GM21367 (cell line): ENCODE results near the gene ZFP28.

Experiments
- ATAC-seq: cut with Tn5 transposase; IDR thresholded peaks from one replicate; pipeline ENCODE4 v1.9.1; 2021; ENCODE audit not compliant: unreplicated experiment

ZFP28 gene

DNA sequence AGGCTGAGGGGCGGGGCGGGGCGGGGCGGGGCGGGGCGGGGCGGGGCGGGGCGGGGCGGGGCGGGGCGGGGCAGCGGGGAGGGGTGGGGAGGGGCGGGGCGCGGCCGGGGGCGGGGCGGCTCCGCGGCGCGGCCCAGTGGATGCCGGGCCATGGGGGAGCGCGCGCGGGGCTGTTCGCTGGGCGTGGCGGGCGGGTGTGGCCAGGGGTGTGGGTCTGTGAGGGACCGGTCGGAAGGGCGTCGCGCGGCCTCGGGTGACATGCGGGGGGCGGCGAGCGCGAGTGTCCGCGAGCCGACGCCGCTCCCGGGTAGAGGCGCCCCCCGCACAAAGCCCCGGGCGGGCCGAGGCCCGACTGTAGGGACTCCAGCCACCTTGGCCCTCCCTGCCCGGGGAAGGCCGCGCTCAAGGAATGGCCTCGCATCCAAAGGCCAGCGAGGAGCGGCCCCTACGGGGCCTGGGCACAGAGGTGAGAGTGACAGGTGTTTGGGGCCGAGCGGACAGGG, at the start of gene ZFP28:
TSS of gene ZFP28 (plus strand) at position 188 of the 503 bp plus-strand sequence. CDS start at position 259, 71 bp downstream.
- ATAC-seq: no peak

DNA sequence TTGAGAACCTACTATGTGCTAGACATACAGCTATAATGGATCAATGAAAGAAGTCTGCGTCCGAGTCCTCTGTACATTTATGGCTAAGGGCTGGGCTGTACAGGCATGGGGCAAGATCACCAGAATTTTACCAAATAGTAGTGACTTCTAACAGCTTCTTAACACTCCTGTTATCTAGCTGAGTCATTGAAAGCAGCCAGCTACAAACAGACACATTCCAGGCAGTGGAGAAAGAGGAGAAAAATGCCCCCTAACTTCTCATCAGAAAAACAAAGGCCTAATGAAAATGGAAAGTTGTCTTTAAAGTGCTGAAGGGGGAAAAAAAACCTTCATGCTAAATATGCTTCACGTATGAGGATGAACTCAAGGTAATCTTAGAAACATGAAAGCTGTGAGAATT, 47.3 kb upstream of the ZFP28 start:
- ATAC-seq: no peak

- ATAC-seq: no peak
These were observed 34.2 kb upstream of the ZFP28 start for GRCh38 chr19:56504581-56504980.

DNA sequence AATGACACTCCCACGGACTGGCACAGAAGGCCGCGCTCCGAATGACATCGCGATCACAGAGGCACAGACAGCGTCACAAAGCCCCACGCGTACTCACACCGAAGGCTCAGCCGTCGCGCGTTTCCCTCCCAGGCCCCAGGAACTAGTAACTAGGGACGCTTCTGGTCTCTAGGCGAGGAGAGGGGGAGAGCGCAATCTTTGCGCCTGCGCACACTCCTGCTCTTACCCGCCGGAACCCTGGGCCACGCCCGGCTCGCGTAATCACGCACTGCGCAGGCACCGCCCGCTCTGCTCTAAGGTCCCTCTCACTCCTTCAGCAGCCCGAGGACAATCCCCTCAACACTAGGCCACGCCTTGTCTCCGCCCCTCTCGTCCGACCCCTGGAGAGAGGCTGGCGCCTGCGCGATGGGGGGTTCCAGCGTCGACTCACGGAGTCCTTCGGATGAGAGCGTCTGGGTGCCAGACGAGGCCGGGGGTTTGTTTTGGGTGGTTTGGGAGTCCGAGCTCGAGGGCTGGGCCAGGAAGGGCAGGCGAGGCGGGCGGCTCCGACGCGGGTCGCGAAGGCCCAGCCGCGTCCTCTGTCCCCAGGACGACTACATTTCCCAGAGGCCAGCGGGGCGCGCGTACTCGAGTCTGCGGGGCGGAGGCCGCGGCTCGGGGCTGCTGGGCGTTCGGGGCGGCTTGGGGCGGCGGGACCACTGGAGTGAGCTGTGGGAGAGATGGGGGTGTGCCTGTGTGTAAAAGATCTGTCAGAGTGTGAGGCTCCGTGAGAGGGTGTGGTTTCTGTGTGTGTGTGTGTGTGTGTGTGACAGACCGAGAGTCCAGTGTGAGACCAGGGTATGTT, 31.1 kb upstream of the ZFP28 start, which contains the start of gene ZNF471:
TSS of gene ZNF471 (plus strand) at position 410 of the 844 bp plus-strand sequence. CDS start 3,717 bp downstream, outside the sequence.
- no peak for ATAC-seq

- no peak for ATAC-seq
These were observed 30.4 kb upstream of the ZFP28 start for GRCh38 chr19:56508290-56508778.

GRCh38 chr19:56525214-56525860, 13.4 kb upstream of the ZFP28 start:
- ATAC-seq: no peak

DNA sequence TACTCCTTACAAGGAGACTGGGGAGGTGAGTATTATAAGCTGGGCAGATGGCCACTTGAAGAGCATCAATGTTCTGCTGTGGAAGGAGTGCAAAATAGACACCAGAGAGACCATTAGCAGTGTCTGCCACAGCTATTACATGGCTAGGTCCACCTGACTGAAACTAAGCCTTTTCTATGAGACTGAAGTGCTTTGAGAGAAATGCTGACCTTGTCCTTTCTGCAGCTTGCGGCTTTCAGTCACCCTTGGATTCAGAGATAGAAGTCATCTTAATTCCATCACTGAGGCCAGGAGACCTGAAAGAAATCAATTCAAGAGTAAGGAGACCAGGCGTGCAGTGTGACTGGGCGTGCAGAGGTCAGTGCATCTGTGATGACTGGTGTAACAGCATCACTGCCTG, 1.3 kb upstream of the ZFP28 start:
- no peak for ATAC-seq

- ATAC-seq: no peak
These were observed 441 bp upstream of the ZFP28 start for GRCh38 chr19:56538254-56538760.

DNA sequence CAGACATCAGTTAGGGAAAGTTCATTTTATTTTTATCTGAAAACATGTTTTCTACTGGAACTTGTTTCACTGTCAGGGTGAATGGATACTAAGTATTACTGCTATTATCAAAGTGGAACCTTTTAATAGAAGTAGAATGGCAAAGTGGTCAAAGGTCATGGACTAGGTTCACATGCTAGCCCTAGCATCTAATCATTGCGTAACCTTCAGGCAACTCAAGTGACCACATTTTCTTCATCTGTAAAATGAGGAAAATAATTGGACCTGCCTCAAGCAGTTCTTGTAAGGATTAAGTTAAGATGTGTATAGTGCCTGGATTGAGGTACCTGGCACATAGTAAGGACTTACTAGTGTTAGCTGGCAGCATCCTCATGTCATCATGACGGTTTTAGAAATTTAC, 5.0 kb downstream of the ZFP28 start:
- no peak for ATAC-seq

GRCh38 chr19:56547535-56547934, 8.8 kb downstream of the ZFP28 start:
- ATAC-seq: no peak

- no peak for ATAC-seq
These were observed 15.6 kb downstream of the ZFP28 start for GRCh38 chr19:56554272-56554869.

- ATAC-seq: no peak
These were observed 24.0 kb downstream of the ZFP28 start for GRCh38 chr19:56562766-56563165.

DNA sequence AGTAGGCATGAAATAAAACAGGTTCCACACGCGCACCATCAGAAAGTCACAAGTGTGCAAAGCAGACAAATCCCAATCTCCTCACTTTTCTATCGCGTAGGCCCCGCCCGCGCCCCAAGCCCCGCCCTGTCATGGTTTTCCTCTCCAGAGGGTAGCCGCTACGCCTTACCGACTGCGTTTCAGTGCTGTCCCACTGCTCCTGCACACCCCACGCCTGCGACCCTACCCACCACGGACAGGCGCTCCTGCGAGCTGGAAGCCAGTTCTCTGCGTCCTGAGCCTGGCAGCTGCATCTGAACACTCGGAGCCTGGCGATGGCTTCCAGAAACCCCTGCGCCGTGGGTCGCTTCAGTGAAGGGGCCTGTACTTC, 28.1 kb downstream of the ZFP28 start:
- peak; percentile 28 for ATAC-seq

DNA sequence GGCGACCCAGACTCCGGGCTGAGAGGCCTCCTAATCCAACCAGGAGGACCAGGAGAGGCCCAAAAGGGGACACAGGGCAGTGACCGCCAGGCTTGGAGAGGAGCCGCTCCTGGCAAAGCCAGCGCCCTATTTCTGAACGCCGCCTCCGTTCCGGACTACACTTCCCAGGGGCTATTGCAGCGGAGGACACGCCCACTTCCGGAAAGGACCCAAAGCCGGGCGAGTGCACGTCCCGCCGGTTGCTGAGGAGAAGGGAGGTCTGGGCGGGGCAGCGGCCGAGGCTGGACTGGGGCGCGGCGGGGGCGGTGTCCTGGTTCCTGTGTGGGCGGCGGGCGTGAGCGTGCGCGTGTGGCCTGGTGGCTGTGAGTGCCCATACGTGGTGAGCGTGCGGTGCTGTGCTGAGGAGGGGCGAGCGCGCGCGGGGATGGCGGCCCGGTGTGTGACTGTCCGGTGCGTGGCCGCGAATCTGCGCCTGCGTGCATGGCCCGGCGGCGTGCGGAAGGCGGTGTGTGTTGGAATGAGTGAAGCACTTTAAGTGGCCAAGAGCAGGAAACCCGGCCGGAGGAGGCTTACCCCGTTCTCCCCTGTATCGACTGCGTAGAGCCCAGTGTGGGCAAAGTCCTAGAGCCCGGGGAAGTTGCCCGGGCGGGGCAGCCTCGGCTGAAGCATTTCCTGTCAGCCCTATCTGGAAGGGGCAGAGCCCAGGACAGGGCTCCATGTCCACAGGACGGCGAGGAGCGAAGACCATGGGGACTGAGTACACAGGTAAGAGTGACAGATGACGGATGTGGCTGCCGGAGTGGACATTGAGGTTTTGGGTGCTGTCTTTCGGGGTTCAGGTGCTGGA, 28.7 kb downstream of the ZFP28 start, which contains the start of gene ZNF470:
TSS of gene ZNF470 (plus strand) at position 195 of the 847 bp plus-strand sequence. CDS start 2,844 bp downstream, outside the sequence.
- ATAC-seq: peak; percentile 98

GRCh38 chr19:56572589-56572988, 33.8 kb downstream of the ZFP28 start:
- ATAC-seq: no peak

GRCh38 chr19:56573914-56574313, 35.2 kb downstream of the ZFP28 start:
- ATAC-seq: no peak

GRCh38 chr19:56577719-56578602, 39.2 kb downstream of the ZFP28 start:
- ATAC-seq: no peak

- ATAC-seq: no peak
These were observed 55.7 kb downstream of the ZFP28 start for GRCh38 chr19:56594446-56594782.

- peak; percentile 81 for ATAC-seq
These were observed 56.2 kb downstream of the ZFP28 start, which contains the start of gene ZNF71 for GRCh38 chr19:56594783-56595547. ZNF71 (plus strand) TSS chr19:56595302; CDS start chr19:56601559, 6,257 bp downstream.
